Endodermal cell (in vitro differentiated cells): ENCODE measurements around the gene NPB. TPM values are rescaled to one million over a fixed set of nuclear protein-coding genes. Genes with fewer than 3 reads are reported as not detected.

Experiments used
- DNase-seq: peaks from one replicate; pipeline ENCODE4 v3.0.0-alpha.2; 2017
- H3K27ac ChIP-seq: 2 replicates; pipeline ENCODE4 v1.5.1; 2013; ENCODE audit warnings: mild to moderate bottlenecking, low read depth, low read length, moderate library complexity
- H3K27me3 ChIP-seq: 2 replicates; pipeline ENCODE4 v1.6.1; 2013; ENCODE audit warnings: mild to moderate bottlenecking, low read length, moderate library complexity; ENCODE audit not compliant: insufficient read depth, control insufficient read depth, poor library complexity, severe bottlenecking
- H3K36me3 ChIP-seq: 2 replicates; pipeline ENCODE4 v1.7.0; 2013; ENCODE audit warnings: mild to moderate bottlenecking, low read length, moderate library complexity; ENCODE audit not compliant: control insufficient read depth, insufficient read depth
- H3K4me1 ChIP-seq: one replicate; pipeline ENCODE4 v1.7.0; 2013; ENCODE audit warnings: low read length; ENCODE audit not compliant: control insufficient read depth, insufficient read depth
- H3K4me3 ChIP-seq: 2 replicates; pipeline ENCODE4 v1.5.1; 2013; ENCODE audit warnings: mild to moderate bottlenecking, low read length, moderate library complexity
- H3K9ac ChIP-seq: 2 replicates; pipeline ENCODE4 v1.6.1; 2013; ENCODE audit warnings: mild to moderate bottlenecking, low read length, moderate library complexity; ENCODE audit not compliant: poor library complexity, severe bottlenecking; ENCODE audit errors: extremely low read depth
- H3K9me3 ChIP-seq: 2 replicates; pipeline ENCODE4 v1.6.1; 2013; ENCODE audit warnings: mild to moderate bottlenecking, low read length, moderate library complexity; ENCODE audit not compliant: control insufficient read depth
- H3K27ac Mint-ChIP-seq: 2 replicates; pipeline ENCODE4 v1.8.0; 2020; ENCODE audit warnings: mixed read lengths
- H3K27me3 Mint-ChIP-seq: 2 replicates; pipeline ENCODE4 v1.8.0; 2021; ENCODE audit warnings: mild to moderate bottlenecking, mixed read lengths; ENCODE audit not compliant: insufficient read depth
- H3K36me3 Mint-ChIP-seq: 2 replicates; pipeline ENCODE4 v1.8.0; 2020; ENCODE audit warnings: low read depth, mixed read lengths
- H3K4me1 Mint-ChIP-seq: 2 replicates; pipeline ENCODE4 v1.8.0; 2020; ENCODE audit warnings: mixed read lengths
- H3K4me3 Mint-ChIP-seq: 2 replicates; pipeline ENCODE4 v1.8.0; 2020; ENCODE audit warnings: mild to moderate bottlenecking, moderate library complexity, mixed read lengths
- H3K9me3 Mint-ChIP-seq: 2 replicates; pipeline ENCODE4 v1.8.0; 2020; ENCODE audit warnings: mild to moderate bottlenecking, mixed read lengths
- WGBS, 2 experiments: methylation state at CpG; one replicate each; pipeline versions ENCODE4 v1.1.5 to v1.1.7; 2013; ENCODE audit warnings: missing lambda C conversion rate in 2 of 2, mixed read lengths in 1 of 2; ENCODE audit not compliant: insufficient coverage in 1 of 2, insufficient read length in 1 of 2; 5-methylcytosine and 5-hydroxymethylcytosine counted together
- total RNA-seq, 2 donors: library from RNA; stranded (reverse); fragmentation: NEBNext Ultra II Directional in 1 of 2; extraction: Animal tissue kit (Norgen Biotek cat#: 25700) in 1 of 2; gene quantifications; 2 replicates in 1 of 2; 3 replicates in 1 of 2; pipeline ENCODE4 v1.2.1, GENCODE V29; 2021
- TF ChIP-seq, protein P1 (sequence below): fragments of 200-600 bp; sonication (generic); conservative IDR thresholded peaks from 2 replicates; pipeline ENCODE4 v1.5.0; 2021; ENCODE audit warnings: antibody characterized with exemption, mild to moderate bottlenecking

NPB gene
- total RNA-seq, 2 donors from 2014 or later = 3.3 to 3.7 TPM

DNA sequence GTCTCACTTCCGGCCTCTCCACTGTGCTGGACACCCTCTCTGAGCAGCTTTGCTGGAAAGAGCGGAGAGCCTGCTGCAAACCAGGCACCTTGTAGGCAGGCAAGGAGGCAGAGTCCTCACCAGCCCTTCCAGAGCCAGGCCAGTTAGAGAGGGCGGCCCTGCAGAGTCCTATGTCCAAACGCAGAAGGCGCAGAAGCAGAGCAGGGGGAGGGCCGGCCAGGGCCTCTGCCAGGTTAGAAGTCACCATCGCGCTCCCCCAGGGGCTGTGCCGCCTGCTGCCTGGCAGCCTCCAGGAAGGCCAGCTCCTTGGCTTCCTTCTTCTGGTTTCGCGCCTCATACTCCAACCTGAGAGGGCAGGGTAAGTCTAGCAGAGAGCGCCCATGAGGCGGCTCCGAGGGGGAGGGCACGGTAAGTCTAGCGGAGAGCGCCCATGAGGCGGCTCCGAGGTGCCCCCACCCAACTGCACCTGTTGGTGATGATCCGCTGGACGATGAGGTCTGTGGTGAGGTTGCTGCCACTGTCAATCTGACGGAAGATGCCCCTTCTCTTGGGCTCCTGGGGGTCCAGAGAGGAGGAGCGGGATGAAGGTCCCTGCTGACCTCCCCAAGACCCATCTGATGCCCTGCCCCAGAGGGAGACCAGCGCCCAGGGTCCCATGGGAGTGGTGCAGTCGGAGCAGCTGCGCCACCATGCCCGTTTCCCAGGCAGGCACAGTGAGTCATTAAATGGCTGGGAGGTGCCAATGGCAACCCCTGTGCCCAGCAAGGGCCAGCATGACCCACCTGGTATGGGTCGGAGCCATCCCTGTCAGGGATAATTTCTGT, 2.8 kb downstream of the NPB start:
- TF ChIP-seq, protein P1, sequence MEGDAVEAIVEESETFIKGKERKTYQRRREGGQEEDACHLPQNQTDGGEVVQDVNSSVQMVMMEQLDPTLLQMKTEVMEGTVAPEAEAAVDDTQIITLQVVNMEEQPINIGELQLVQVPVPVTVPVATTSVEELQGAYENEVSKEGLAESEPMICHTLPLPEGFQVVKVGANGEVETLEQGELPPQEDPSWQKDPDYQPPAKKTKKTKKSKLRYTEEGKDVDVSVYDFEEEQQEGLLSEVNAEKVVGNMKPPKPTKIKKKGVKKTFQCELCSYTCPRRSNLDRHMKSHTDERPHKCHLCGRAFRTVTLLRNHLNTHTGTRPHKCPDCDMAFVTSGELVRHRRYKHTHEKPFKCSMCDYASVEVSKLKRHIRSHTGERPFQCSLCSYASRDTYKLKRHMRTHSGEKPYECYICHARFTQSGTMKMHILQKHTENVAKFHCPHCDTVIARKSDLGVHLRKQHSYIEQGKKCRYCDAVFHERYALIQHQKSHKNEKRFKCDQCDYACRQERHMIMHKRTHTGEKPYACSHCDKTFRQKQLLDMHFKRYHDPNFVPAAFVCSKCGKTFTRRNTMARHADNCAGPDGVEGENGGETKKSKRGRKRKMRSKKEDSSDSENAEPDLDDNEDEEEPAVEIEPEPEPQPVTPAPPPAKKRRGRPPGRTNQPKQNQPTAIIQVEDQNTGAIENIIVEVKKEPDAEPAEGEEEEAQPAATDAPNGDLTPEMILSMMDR = no peak
- 93 to 100% methylated on average over 23 to 28 of the region's 28 CpGs for WGBS, 2 experiments
- DNase-seq = no peak
- Mint-ChIP-seq H3K27me3 (peaks cover 11% of the 10 kb centered on the region), H3K4me3 (no peak overlapping the region), H3K27ac (no peak overlapping the region), H3K4me1 (no peaks in the 10 kb centered on the region), H3K9me3 (no peaks in the 10 kb centered on the region), H3K36me3 (peaks cover 21% of the 10 kb centered on the region)
- Histone ChIP-seq H3K27ac (no peak overlapping the region), H3K36me3 (peaks cover 36% of the 10 kb centered on the region), H3K9ac (no peak overlapping the region), H3K9me3 (no peaks in the 10 kb centered on the region), H3K4me3 (no peak overlapping the region), H3K27me3 (peaks cover 10% of the 10 kb centered on the region), H3K4me1 (peaks cover 3% of the 10 kb centered on the region)

DNA sequence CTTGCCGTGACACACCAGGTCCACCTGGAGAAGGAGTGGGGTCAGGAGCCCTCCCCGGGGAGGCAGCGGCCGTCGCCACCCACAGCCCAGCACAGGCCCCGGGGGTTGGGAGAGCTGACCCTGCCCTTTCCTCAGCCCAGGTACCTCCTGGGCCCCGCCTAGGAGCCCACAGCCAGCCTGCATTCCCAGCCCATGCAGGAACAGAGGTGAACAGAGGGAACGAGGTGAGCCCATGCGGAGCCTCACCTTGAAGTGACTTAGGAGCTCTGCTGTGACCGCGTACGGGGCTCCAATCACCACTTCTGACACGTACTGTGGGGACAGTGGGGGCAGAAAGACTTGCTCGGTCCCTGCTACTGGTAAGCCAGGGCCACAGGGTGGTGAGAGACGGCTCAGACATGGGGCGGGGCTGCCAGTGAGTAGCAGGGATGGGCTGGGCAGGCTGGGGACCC, 3.4 kb downstream of the NPB start:
- Mint-ChIP-seq H3K9me3 (no peaks in the 10 kb centered on the region), H3K27me3 (peaks cover 11% of the 10 kb centered on the region), H3K27ac (no peak overlapping the region), H3K36me3 (peaks cover 15% of the 10 kb centered on the region), H3K4me1 (peaks cover 4% of the 10 kb centered on the region), H3K4me3 (no peak overlapping the region)
- H3K9me3 ChIP-seq = no peaks in the 10 kb centered on the region
- TF ChIP-seq, protein P1 = no peak
- H3K27ac ChIP-seq = no peak overlapping the region
- H3K36me3 ChIP-seq = peaks cover 36% of the 10 kb centered on the region
- DNase-seq = no peak
- peaks cover 10% of the 10 kb centered on the region for H3K27me3 ChIP-seq
- H3K4me3 ChIP-seq = no peak overlapping the region
- peaks cover 8% of the 10 kb centered on the region for H3K4me1 ChIP-seq
- WGBS, 2 experiments = 92 to 95% methylated on average over 11 to 16 of the region's 16 CpGs
- H3K9ac ChIP-seq = no peak overlapping the region

DNA sequence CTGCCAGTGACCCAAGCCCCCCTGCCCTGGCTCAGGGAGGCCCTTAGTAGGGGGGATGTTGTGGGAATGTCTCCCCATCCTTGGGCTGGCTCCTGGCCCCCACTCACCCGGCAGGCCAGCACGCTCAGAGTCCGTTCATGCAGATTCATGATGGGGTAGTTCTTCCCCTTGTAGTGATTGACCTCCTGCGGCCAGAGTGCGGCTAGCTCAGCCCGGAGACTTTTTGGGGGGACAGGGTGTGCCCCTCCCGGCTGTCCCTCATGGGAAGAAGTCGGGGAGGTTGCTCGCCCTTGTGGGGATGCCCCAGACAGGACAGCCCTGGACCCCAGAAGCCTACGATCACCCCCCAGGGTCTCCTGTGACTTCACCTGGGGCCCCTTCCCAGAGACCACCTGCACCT, 4.0 kb downstream of the NPB start:
- Histone ChIP-seq H3K9ac (no peak overlapping the region), H3K27me3 (peaks cover 9% of the 10 kb centered on the region), H3K4me1 (peaks cover 8% of the 10 kb centered on the region), H3K4me3 (no peak overlapping the region), H3K36me3 (peaks cover 36% of the 10 kb centered on the region), H3K9me3 (no peaks in the 10 kb centered on the region), H3K27ac (no peak overlapping the region)
- no peak overlapping the region for H3K4me3 Mint-ChIP-seq
- TF ChIP-seq, protein P1 = no peak
- H3K36me3 Mint-ChIP-seq = peaks cover 15% of the 10 kb centered on the region
- no peaks in the 10 kb centered on the region for H3K9me3 Mint-ChIP-seq
- DNase-seq = no peak
- no peak overlapping the region for H3K27ac Mint-ChIP-seq
- WGBS, 2 experiments = 93 to 98% methylated on average over 7 to 10 of the region's 10 CpGs
- peaks cover 7% of the 10 kb centered on the region for H3K27me3 Mint-ChIP-seq
- H3K4me1 Mint-ChIP-seq = peaks cover 4% of the 10 kb centered on the region
